GM21723 (cell line): ENCODE results near the gene TDRD3.

ENCODE experiments used
- ATAC-seq: cut with Tn5 transposase; IDR thresholded peaks from one replicate; pipeline ENCODE4 v1.9.1; 2021; ENCODE audit warnings: mild to moderate bottlenecking, moderate library complexity; ENCODE audit not compliant: unreplicated experiment

Gene TDRD3

DNA sequence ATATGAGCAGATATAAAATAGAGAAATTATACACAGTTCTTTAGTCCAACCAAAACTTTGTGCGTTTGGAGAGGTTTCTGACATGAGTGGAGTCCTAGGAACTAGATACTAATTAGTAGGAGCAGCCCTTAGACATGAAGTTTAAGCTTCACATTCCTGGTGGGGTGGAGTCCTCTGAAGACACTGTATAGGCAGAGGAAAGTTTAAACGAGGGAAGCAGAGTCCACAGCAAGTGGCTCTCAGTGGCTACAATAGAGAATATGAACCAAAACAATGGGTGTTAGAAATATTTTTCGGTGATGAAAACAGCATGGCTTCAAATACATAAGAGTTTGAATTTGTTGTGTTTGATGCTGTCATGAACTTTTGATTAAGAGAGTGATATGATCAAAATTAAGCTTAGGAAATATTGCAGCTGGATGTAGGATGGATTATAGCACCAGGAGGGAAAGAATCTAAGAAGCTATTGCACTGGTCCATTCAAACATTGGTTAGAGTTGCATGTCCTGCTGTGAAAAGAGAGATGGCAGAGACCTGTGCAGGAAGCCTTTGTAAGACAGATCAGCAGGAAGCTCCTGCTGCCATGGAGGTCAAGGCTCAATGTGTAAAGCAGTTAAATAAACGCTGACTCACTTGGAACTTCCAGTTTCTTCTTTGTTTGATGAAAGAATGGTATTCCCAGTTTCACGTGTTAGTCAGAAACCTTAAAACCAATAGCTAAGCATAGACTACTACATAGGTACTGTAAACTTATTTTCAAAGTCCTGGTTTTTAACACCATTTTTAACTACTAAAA, 175.2 kb downstream of the TDRD3 start:
- ATAC-seq: no peak

DNA sequence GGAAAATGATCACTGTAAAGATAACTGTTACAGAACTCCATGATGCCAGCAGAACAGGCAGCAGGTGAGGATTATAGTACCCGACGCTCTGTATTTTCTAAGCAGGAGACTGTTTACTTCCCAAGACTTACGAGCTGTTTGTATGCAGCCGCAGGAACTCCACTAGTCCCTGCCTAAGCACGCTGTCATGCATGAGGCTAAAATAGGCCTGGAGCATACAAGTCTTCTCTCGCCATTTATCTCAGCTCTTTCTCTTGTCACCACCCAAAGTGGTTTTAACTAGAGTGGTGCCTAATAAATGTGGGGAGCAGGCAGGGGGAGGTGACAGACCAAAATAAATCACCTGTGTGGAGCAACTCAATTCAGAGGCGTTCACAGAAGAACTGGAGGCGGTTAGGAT, 175.8 kb downstream of the TDRD3 start:
- no peak for ATAC-seq

- ATAC-seq: no peak
Measured at GRCh38 chr13:60574735-60575134, 177.7 kb downstream of the TDRD3 start.

GRCh38 chr13:60575142-60575541, 178.1 kb downstream of the TDRD3 start:
- no peak for ATAC-seq

DNA sequence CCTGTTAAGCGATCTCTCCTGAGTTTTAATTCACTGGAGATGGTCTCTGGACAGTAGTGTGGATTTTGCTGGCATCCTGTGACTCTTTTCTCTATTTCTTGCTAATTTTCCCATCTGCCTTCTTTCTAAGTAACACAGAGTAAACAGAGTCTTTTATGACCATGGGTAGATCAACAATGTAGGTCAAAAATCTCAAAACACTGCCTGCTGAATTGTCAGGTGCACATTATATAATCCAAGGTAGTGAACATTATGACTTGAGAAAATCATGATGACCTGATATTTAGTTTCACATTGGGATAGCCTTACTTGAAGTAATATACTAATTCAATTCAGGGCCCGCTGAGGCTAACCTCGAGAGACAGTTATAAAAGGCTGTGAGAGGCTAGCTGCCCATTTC, 180.7 kb downstream of the TDRD3 start:
- no peak for ATAC-seq

GRCh38 chr13:60583196-60583888, 186.3 kb downstream of the TDRD3 start:
- no peak for ATAC-seq

GRCh38 chr13:60583911-60584753, 187.1 kb downstream of the TDRD3 start:
- no peak for ATAC-seq

DNA sequence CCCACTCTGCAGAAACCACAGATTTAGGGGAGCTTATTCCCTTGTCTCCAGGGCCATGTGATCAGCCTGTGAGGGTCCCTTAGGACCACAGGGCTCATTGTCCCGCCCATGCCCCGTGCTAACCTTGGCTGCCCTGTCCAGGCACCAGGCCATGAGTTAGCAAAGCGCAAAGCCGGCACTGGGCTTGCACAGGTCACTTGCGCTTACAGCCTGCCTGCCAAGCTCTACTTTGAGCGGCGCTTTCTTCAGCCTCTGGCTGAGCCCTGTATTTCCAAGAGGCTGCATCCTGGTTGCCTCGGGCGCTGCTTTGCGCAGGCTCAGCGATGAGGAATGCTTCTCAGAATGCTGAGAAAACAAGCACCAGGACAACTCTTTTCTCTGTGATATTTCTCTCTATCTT, 188.0 kb downstream of the TDRD3 start:
- ATAC-seq: no peak

DNA sequence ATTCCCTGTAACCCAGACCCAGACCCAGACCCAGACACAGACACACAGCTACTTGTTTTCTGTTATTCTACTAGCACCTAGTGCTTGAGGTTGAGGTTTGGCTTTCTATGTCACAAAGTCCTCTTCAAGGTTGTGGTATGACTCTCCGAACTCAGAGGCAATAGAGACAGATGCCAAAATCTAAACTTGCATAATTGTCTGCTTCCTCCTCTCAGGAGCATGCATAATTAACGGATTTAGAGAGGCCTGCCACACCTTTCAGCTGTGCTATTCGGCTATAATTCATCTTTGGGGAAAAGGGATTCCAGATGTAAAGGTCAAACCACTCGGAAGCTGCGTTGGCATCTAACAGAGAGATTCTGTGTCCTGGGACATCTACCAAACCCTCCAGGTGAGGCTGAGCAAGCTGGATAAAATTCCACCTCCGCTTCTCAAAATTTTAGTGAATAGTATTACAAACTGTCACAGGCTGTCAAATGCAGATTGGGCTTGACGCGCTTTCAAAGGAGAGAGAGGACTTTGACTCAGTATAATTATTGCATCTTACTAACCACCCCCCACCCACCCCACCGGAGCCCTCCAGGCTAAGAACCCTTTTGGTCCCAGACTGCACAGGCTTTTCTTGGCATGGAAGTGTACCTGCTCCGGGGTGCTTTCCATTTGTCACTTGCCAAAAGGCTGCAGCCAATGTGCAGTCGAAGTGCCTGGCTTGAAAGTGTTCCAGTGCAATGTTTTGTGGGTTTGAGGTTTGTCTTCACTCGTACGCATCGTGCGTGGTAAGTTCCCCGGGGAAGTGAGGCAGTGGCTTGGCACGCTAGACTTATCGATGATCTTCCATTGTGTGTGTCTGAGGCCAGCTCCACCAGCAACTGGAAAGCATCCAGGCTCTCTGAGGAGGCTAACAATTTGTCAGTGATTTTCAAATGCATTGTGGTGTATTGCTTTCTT, 194.1 kb downstream of the TDRD3 start:
- ATAC-seq: peak; percentile 52

GRCh38 chr13:60603049-60603448, 206.0 kb downstream of the TDRD3 start:
- ATAC-seq: no peak

GRCh38 chr13:60604058-60604457, 207.0 kb downstream of the TDRD3 start:
- no peak for ATAC-seq

- ATAC-seq: no peak
Measured at GRCh38 chr13:60608954-60609353, 211.9 kb downstream of the TDRD3 start.

DNA sequence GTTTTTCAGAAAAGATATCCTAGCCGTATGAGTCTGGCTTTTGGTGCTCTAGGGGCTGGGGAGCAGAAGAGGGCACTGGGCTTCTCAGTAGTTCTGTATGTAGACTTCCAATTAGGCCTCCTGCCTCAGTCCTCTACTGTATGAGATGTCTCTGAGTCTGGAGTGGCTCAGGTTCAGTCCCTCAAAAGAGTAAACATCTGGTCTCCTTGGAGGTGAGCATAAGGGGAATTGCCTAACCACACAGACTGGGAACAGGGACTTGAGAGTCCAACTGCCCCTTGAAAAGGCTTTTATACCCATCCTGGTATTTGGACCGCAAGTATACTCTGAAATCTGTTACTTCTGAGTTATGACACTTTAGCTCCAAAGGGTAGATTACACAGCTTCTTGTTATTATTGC, 214.5 kb downstream of the TDRD3 start:
- ATAC-seq: no peak

- ATAC-seq: no peak
Measured at GRCh38 chr13:60612593-60612992, 215.6 kb downstream of the TDRD3 start.

- no peak for ATAC-seq
Measured at GRCh38 chr13:60613080-60613479, 216.1 kb downstream of the TDRD3 start.

GRCh38 chr13:60617991-60618733, 221.1 kb downstream of the TDRD3 start:
- ATAC-seq: no peak

GRCh38 chr13:60619461-60619860, 222.4 kb downstream of the TDRD3 start:
- ATAC-seq: no peak

GRCh38 chr13:60620611-60621395, 223.8 kb downstream of the TDRD3 start:
- ATAC-seq: no peak

DNA sequence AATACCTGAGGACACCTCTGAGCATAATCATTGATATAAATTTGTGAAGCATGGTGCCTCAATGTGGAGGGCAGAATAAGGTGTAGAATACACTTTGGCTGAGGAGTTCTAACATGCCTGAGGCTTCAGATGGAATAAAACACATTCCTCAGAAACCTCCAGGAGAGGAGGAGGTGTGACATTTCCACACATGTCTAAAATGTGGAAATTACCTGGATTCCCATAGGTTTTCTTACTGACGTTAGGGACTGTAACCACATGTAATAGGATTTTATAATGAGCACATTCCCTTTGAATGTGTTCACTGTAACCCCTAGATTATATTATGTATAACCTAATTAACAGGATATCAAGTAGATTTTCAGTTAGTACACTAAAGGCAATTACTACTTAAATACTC, 226.1 kb downstream of the TDRD3 start:
- no peak for ATAC-seq
